ENCODE results near the gene BCL11A. TPM values are rescaled to one million over a fixed set of nuclear protein-coding genes. Genes with fewer than 3 reads are reported as not detected.
A peak's percentile ranks its signal among the peaks of the same experiment; 100 is the strongest.

The BCL11A gene
- total RNA-seq, 1 donor from 2014 or later: 331 TPM

DNA sequence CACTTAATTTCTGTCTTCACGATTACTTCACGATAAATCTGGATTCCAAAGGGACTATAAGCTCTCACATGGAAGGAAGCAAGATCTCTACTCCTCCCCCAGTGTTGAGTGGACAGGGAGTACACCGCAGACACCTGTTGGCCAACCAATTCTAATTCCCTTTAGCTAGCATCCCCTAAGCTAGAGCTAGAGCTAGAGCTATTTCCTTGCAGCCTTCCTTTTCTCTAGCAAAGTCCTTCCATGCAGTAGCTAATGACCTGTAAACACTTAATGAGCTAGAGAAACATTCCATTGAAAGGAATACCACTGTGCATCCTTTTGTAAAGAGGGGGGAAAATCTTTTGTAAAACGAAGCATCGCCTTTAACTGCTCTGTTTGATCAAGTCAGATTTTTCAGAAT lies 56.5 kb downstream of the BCL11A start:
- Mint-ChIP-seq H3K9me3 (no peaks in the 10 kb centered on the region), H3K27ac (peak overlapping the region; percentile 84), H3K4me3 (no peak overlapping the region), H3K4me1 (peaks cover 100% of the 10 kb centered on the region), H3K36me3 (ENCODE audit: low read depth) (peaks cover 71% of the 10 kb centered on the region), H3K27me3 (no peaks in the 10 kb centered on the region)
- CTCF ChIA-PET: interaction anchor here (0.7 to 0.9 kb wide), 3 partner anchors 10 to 53 kb away, joined by 3 to 4 read pairs (median 3); no protein-coding TSS in a partner anchor
- DNase-seq (no peak), ATAC-seq (ENCODE audit: low read depth) (no peak)
- intact Hi-C loops (cut with micrococcal nuclease): loop anchor here (5.0 kb wide), 1 partner anchor 145 kb away; no protein-coding TSS in a partner anchor
- TF ChIP-seq, protein P1, sequence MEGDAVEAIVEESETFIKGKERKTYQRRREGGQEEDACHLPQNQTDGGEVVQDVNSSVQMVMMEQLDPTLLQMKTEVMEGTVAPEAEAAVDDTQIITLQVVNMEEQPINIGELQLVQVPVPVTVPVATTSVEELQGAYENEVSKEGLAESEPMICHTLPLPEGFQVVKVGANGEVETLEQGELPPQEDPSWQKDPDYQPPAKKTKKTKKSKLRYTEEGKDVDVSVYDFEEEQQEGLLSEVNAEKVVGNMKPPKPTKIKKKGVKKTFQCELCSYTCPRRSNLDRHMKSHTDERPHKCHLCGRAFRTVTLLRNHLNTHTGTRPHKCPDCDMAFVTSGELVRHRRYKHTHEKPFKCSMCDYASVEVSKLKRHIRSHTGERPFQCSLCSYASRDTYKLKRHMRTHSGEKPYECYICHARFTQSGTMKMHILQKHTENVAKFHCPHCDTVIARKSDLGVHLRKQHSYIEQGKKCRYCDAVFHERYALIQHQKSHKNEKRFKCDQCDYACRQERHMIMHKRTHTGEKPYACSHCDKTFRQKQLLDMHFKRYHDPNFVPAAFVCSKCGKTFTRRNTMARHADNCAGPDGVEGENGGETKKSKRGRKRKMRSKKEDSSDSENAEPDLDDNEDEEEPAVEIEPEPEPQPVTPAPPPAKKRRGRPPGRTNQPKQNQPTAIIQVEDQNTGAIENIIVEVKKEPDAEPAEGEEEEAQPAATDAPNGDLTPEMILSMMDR (IDR thresholded peaks at IDR 0.05): no peak
- POLR2A ChIA-PET: interaction anchor here (0.7 to 4.9 kb wide), 8 partner anchors 11 to 1255 kb away, joined by 3 to 44 read pairs (median 6); no protein-coding TSS in a partner anchor

DNA sequence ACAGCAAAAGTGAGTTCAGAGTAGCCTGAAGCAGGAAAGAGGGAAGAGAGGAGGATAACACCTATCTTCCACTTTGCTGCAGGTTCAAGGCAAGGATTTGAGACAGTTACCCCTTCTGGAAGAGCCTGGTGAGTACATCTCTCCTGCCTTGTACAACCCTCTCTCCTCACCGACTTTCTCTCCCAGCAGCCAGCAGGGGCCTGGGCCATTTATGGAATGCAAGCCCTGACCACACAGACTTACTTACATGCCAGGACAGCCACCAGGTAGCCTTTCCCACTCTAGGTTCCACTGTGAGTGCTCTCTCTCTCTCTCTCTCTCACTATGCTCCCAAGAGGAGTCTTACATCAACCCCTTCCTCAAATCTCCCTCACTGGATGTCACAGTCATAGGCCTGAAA lies 57.0 kb downstream of the BCL11A start:
- Mint-ChIP-seq H3K36me3 (ENCODE audit: low read depth) (peaks cover 72% of the 10 kb centered on the region), H3K4me1 (peaks cover 100% of the 10 kb centered on the region), H3K9me3 (no peaks in the 10 kb centered on the region), H3K27me3 (no peaks in the 10 kb centered on the region), H3K27ac (peak overlapping the region; percentile 84), H3K4me3 (no peak overlapping the region)
- intact Hi-C loops (cut with micrococcal nuclease): loop anchor here (5.0 kb wide), 1 partner anchor 144 kb away; no protein-coding TSS in a partner anchor
- DNase-seq: no peak
- CTCF ChIA-PET: interaction anchor here (0.9 kb wide), 1 partner anchor 49 kb away, joined by 3 read pairs; no protein-coding TSS in a partner anchor
- no peak for ATAC-seq (ENCODE audit: low read depth)
- POLR2A ChIA-PET: interaction anchor here (0.7 to 4.9 kb wide), 7 partner anchors 11 to 1255 kb away, joined by 3 to 44 read pairs (median 5); no protein-coding TSS in a partner anchor
- TF ChIP-seq, protein P1 (IDR thresholded peaks at IDR 0.05): no peak

DNA sequence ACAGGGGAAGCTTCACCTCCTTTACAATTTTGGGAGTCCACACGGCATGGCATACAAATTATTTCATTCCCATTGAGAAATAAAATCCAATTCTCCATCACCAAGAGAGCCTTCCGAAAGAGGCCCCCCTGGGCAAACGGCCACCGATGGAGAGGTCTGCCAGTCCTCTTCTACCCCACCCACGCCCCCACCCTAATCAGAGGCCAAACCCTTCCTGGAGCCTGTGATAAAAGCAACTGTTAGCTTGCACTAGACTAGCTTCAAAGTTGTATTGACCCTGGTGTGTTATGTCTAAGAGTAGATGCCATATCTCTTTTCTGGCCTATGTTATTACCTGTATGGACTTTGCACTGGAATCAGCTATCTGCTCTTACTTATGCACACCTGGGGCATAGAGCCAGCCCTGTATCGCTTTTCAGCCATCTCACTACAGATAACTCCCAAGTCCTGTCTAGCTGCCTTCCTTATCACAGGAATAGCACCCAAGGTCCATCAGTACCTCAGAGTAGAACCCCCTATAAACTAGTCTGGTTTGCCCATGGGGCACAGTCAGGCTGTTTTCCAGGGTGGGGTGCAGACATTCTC lies 58.3 kb downstream of the BCL11A start:
- Mint-ChIP-seq H3K36me3 (ENCODE audit: low read depth) (peaks cover 70% of the 10 kb centered on the region), H3K27me3 (no peaks in the 10 kb centered on the region), H3K4me3 (no peak overlapping the region), H3K9me3 (no peaks in the 10 kb centered on the region), H3K4me1 (peaks cover 100% of the 10 kb centered on the region), H3K27ac (peak overlapping the region; percentile 84)
- intact Hi-C loops (cut with micrococcal nuclease): loop anchor here (5.0 kb wide), 1 partner anchor 143 kb away; no protein-coding TSS in a partner anchor
- TF ChIP-seq, protein P1 (IDR thresholded peaks at IDR 0.05): no peak
- DNase-seq (no peak), ATAC-seq (ENCODE audit: low read depth) (no peak)
- ChIA-PET CTCF (interaction anchor here (1.2 to 1.5 kb wide), 3 partner anchors 20 to 86 kb away, joined by 3 read pairs; no protein-coding TSS in a partner anchor), POLR2A (interaction anchor here (0.6 to 3.1 kb wide), 9 partner anchors 10 to 152 kb away, joined by 3 to 16 read pairs (median 6); partner anchors contain the start of gene BCL11A)

DNA sequence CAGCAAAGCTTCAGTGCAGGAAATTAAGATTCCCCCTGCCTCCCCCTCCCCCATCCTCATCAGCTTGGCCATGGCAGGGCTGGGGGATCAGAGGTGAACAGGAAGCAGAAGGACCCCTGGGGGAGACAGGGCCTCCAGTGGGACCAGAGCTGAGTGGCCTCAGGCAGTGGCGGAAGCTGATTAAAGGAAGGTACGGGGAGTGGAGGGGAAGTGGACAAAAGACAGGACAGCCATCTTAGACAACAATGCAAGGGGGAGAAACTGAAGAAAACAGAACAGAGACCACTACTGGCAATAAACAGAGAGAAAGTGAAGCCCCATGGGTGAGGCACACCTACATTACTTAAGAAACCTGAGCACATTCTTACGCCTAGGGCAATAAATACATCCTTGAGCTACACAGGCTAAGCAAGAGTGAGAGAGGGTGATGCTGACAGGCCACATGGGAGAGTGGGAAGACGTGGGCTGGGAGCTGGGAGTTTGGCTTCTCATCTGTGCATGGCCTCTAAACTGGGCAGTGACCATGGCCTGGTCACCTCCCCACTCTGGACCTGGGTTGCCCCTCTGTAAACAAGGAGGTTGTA lies 59.6 kb downstream of the BCL11A start:
- intact Hi-C loops (cut with micrococcal nuclease): no loop called here
- ATAC-seq (ENCODE audit: low read depth): no peak
- no peak for DNase-seq
- Mint-ChIP-seq H3K9me3 (no peaks in the 10 kb centered on the region), H3K27ac (peak overlapping the region; percentile 78), H3K4me3 (peak overlapping the region; percentile 5), H3K27me3 (no peaks in the 10 kb centered on the region), H3K36me3 (ENCODE audit: low read depth) (peaks cover 59% of the 10 kb centered on the region), H3K4me1 (peaks cover 100% of the 10 kb centered on the region)
- CTCF ChIA-PET: interaction anchor here (1.1 to 1.2 kb wide), 2 partner anchors 21 to 56 kb away, joined by 3 to 4 read pairs; no protein-coding TSS in a partner anchor
- POLR2A ChIA-PET: interaction anchor here (0.7 to 3.1 kb wide), 9 partner anchors 9 to 142 kb away, joined by 3 to 16 read pairs (median 8); partner anchors contain the start of gene BCL11A
- TF ChIP-seq, protein P1 (IDR thresholded peaks at IDR 0.05): no peak

Measured in activated B cell treated with CpG ODN at 0.5 μM for 24 hours (primary cell).